Bronchial epithelial cell (primary cell): ENCODE measurements around the gene PIP5K1B. TPM values are rescaled to one million over a fixed set of nuclear protein-coding genes. Genes with fewer than 3 reads are reported as not detected.
A peak's percentile ranks its signal among the peaks of the same experiment; 100 is the strongest.

Experiments used
- DNase-seq: peaks from one replicate; pipeline ENCODE4 v3.0.0-alpha.2; 2010; ENCODE audit warnings: low read depth
- FAIRE-seq: peaks from 2 replicates; lab custom pipeline; 2011; peaks lifted over from hg19 to GRCh38; lab: Jason Lieb, UNC
- H3K27me3 ChIP-seq: 2 replicates; pipeline ENCODE4 v1.5.1; 2011; ENCODE audit warnings: low read length; ENCODE audit not compliant: control insufficient read depth, insufficient read depth
- H3K36me3 ChIP-seq: 2 replicates; pipeline ENCODE4 v1.5.1; 2011; ENCODE audit warnings: low read length; ENCODE audit not compliant: control insufficient read depth, insufficient read depth
- H3K4me3 ChIP-seq: 2 replicates; pipeline ENCODE4 v1.5.1; 2011; ENCODE audit warnings: mild to moderate bottlenecking, low read depth, low read length, control low read depth
- total RNA-seq: library from RNA; depleted of rRNA; stranded (reverse); fragments of >200 nt; gene quantifications from 2 replicates; pipeline ENCODE4 v1.2.1, GENCODE V29; 2014
- TF ChIP-seq, protein P1 (sequence below): IDR thresholded peaks from 2 replicates; pipeline ENCODE4 v1.5.1; 2011; ENCODE audit warnings: mild to moderate bottlenecking, moderate library complexity, low read length, control low read depth, inconsistent platforms; ENCODE audit not compliant: insufficient read depth, severe bottlenecking

The PIP5K1B gene
- total RNA-seq, 1 donor from 2014 or later: 2.9 TPM

DNA sequence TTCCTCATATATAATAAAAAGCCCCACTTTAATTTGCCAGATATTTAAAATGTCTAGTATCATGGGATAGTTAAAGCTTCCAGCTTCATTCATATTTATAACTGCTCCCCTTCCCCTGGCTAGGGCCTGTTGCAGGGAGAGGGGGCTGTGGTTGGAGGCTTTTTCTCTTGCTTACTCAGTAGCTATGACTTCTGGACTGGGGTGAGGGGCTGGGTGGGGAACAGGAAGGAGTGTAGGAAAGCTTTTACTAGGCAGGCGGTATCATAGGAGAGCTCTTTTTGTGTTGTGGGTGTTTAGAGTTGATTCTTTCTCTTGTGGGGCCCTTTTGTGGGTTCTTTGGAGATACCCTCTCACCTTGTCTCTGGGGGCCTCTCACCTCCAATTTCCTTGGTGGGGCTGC, 39.4 kb downstream of the PIP5K1B start:
- DNase-seq (no peak), FAIRE-seq (no peak)
- TF ChIP-seq, protein P1, sequence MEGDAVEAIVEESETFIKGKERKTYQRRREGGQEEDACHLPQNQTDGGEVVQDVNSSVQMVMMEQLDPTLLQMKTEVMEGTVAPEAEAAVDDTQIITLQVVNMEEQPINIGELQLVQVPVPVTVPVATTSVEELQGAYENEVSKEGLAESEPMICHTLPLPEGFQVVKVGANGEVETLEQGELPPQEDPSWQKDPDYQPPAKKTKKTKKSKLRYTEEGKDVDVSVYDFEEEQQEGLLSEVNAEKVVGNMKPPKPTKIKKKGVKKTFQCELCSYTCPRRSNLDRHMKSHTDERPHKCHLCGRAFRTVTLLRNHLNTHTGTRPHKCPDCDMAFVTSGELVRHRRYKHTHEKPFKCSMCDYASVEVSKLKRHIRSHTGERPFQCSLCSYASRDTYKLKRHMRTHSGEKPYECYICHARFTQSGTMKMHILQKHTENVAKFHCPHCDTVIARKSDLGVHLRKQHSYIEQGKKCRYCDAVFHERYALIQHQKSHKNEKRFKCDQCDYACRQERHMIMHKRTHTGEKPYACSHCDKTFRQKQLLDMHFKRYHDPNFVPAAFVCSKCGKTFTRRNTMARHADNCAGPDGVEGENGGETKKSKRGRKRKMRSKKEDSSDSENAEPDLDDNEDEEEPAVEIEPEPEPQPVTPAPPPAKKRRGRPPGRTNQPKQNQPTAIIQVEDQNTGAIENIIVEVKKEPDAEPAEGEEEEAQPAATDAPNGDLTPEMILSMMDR: no peak
- Histone ChIP-seq H3K4me3 (no peak overlapping the region), H3K36me3 (no peaks in the 10 kb centered on the region), H3K27me3 (no peaks in the 10 kb centered on the region)

DNA sequence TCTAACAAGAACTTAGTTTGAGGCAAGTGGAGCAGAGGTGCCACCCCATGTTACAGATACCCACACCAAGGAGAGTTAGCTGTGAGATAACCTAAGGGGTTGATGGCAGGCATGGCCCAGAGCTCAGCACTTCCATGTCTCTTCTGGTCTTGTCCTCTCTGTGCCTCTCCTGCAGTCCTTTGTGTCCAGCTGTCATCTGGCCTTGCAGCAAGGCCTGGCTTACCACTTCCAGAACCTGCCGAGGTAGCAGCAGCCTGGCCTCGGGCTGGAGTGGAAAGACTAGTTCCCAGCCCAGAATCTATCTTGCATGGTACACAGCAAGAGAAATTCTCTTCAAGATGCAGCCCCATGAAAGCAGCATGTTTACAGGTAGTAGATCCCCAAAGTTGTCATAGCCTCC, 41.5 kb downstream of the PIP5K1B start:
- FAIRE-seq: peak; percentile 36

DNA sequence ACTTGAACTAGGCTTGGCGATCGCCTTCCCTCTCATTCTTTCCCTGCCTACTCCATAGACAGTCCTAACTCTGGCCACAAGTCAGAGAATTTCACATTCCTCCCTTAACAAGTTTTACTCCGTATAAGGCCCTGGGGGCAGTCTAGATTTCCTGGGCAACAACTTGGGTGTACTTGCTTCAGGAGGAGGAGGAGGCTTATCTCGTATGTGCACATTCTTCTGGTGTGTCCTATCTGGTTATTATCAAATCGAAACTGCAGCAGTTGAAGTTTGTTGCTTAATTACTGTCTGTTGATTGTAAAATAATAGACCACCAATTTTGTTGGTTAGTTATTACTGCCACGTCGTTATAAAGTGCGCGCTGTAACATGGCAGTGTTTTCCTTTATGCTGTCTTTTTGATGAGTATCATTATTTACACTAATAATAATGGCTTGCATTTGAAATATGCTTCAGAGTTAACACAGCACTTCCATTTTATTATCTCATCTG, 42.0 kb downstream of the PIP5K1B start:
- TF ChIP-seq, protein P1: no peak
- no peak overlapping the region for H3K4me3 ChIP-seq
- no peak for FAIRE-seq

More for the DNA sequence above, 41.5 kb downstream of the PIP5K1B start:
- Histone ChIP-seq H3K27me3 (no peaks in the 10 kb centered on the region), H3K4me3 (no peak overlapping the region), H3K36me3 (no peaks in the 10 kb centered on the region)
- TF ChIP-seq, protein P1: no peak
- DNase-seq: no peak

DNA sequence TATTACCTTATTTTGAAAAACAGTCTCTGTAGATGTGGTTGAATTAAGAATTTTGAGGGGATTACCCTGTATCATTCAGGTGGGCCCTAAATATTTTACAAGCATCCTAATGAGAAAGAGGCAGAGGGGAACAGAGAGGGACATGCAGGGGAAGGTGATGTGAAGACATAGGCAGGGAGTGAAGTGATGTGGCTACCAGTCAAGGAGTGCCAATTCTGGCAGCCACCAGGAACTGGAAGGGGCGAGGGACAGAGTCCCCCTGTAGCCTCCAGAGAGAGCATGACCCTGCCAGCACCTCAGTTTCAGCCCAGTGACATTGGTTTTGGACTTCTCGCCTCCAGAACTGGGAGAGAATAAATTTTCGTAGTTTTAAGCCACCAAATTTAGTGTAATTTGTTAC, 44.1 kb downstream of the PIP5K1B start:
- DNase-seq: no peak
- TF ChIP-seq, protein P1: no peak
- Histone ChIP-seq H3K36me3 (no peaks in the 10 kb centered on the region), H3K4me3 (no peak overlapping the region), H3K27me3 (no peaks in the 10 kb centered on the region)
- FAIRE-seq: no peak

More for the DNA sequence above, 42.0 kb downstream of the PIP5K1B start:
- no peaks in the 10 kb centered on the region for H3K27me3 ChIP-seq
- H3K36me3 ChIP-seq: no peaks in the 10 kb centered on the region
- peak; percentile 12 for DNase-seq

DNA sequence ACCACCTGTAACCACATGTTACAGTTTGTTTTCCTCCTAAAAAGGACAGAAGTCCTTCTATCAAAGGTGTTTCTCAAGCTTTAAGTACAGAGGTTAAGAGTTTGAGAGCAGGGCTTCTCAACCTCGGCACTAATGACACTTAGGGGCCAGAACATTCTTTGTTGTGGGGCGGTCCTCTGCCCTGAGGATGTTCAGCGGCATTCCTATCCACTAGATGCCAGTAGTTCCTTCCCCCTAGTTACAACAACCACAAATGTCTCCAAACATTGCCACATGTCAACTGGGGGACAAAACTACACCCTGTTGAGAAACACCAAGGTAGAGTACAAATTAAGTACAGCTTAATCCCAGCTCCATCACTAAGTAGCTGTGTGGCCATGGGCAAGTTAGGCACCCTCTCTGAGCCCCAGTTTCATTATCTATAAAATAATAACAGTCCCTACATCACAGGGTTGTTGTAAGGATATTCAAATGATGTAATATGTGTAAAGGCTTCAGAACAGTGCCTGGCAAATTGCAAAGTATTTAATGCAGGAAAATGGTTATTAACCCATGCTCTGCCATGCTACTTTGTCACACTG, 44.6 kb downstream of the PIP5K1B start:
- no peak for FAIRE-seq
- Histone ChIP-seq H3K36me3 (no peaks in the 10 kb centered on the region), H3K27me3 (no peaks in the 10 kb centered on the region), H3K4me3 (no peak overlapping the region)
- no peak for DNase-seq
- TF ChIP-seq, protein P1: no peak

DNA sequence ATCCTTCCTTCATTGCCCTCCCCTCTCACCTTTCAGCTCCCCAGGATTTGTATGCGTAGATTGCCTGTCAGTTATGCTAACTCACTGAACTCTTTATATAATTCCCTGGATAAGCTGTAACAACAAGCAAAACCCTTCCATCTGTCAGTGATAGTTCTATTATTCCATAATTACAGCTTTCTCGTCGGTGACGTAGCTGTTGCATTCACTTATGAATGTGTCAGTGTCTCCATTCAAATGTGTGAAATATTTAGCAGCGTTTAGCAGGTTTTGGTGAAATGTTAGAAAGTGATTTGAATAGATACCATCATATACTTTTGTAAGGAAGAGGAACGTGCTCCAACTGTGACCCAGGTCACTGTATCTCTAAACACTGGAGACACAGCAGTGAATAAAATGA, 45.2 kb downstream of the PIP5K1B start:
- no peak for FAIRE-seq

More for the DNA sequence above, 45.2 kb downstream of the PIP5K1B start:
- TF ChIP-seq, protein P1: no peak
- no peak overlapping the region for H3K4me3 ChIP-seq
- no peaks in the 10 kb centered on the region for H3K36me3 ChIP-seq
- no peaks in the 10 kb centered on the region for H3K27me3 ChIP-seq
- DNase-seq: no peak
